ENCODE results near the gene OR3A1. TPM values are rescaled to one million over a fixed set of nuclear protein-coding genes. Genes with fewer than 3 reads are reported as not detected.

OR3A1 gene
- total and polyA plus RNA-seq, 2 of the 8 experiments (the other 6 are each of a cell fraction or from before 2014, with no cell fraction given), result not detected

GRCh38 chr17:3335876-3336275 lies 37.7 kb upstream of the OR3A1 start:
- no peak overlapping the region for H4K91ac ChIP-seq (replicated peaks; ENCODE audit: insufficient read length, low read length)
- no peak overlapping the region for H3K14ac ChIP-seq (ENCODE audit: insufficient read length)
- H3K36me3 ChIP-seq (ENCODE audit: control insufficient read depth in 2 of 4, insufficient read depth in 4 of 4, low read length in 3 of 4), result no peaks in the 10 kb centered on the region
- no peak overlapping the region for H3K4me3 ChIP-seq (ENCODE audit: extremely low read depth in 1 of 4, insufficient read depth in 2 of 4, low read depth in 3 of 4, low read length in 4 of 4)
- POLR2A ChIA-PET (ENCODE audit: partially characterized antibody), result no interaction called here
- no peak overlapping the region for H3K27ac ChIP-seq (ENCODE audit: low read depth, low read length)
- H2BK12ac ChIP-seq (ENCODE audit: low read depth, low read length), result no peak overlapping the region
- H3K27me3 ChIP-seq (replicated peaks in 1 of 4; ENCODE audit: control insufficient read depth in 3 of 4, extremely low read depth in 1 of 4, insufficient read depth in 3 of 4, low read length in 3 of 4), result no peaks in the 10 kb centered on the region
- DNase-seq (ENCODE audit: low read depth in 1 of 2, low spot score in 2 of 2), result no peak
- H3K23me2 ChIP-seq (ENCODE audit: low read depth, low read length), result no peaks in the 10 kb centered on the region
- H3K9me3 ChIP-seq (ENCODE audit: insufficient read depth in 2 of 2, low read depth in 1 of 2, low read length in 1 of 2), result peaks cover 0 to 20% of the 10 kb centered on the region in 2 experiments; a peak in 2 of 4 replicates
- H2AFZ ChIP-seq (ENCODE audit: low read length), result no peak overlapping the region
- H4K5ac ChIP-seq (ENCODE audit: insufficient read length, low read depth, low read length), result no peak overlapping the region
- H4K20me1 ChIP-seq (replicated peaks in 1 of 2; ENCODE audit: control insufficient read depth in 1 of 2, insufficient read depth in 2 of 2, low read length in 2 of 2), result no peaks in the 10 kb centered on the region
- no peak overlapping the region for H2BK120ac ChIP-seq (replicated peaks; ENCODE audit: low read depth, low read length)
- no peak overlapping the region for H3K4me2 ChIP-seq (ENCODE audit: insufficient read depth in 1 of 2, low read depth in 2 of 2, low read length in 2 of 2)
- no peak for FAIRE-seq
- H4K8ac ChIP-seq (ENCODE audit: extremely low read depth, insufficient read depth, low read length), result no peak overlapping the region
- WGBS, 2 experiments (ENCODE audit: extremely low coverage in 1 of 2, insufficient coverage in 1 of 2, insufficient read length in 1 of 2, insufficient replicate concordance in 2 of 2, low coverage in 1 of 2, low lambda C conversion rate in 2 of 2, missing lambda C conversion rate in 1 of 2), result 84% methylated on average over 4 of the region's 4 CpGs; no CpG with 5 or more reads in 1 of the 2 experiments
- no peak overlapping the region for H3K56ac ChIP-seq (replicated peaks; ENCODE audit: insufficient read length, low read depth, low read length)
- H3K23ac ChIP-seq (ENCODE audit: insufficient read length), result no peak overlapping the region
- H3K4ac ChIP-seq (replicated peaks; ENCODE audit: insufficient read length, low read depth, low read length), result no peak overlapping the region
- CTCF ChIA-PET (ENCODE audit: partially characterized antibody), result no interaction called here
- H2AK5ac ChIP-seq (ENCODE audit: low read depth, low read length), result no peak overlapping the region
- H3K79me1 ChIP-seq (ENCODE audit: low read depth, low read length), result no peaks in the 10 kb centered on the region
- TF ChIP-seq RAD21 (IDR thresholded peaks at IDR 0.05 in 1 of 2, conservative IDR thresholded peaks at IDR 0.05 in 1 of 2; ENCODE audit: low read depth in 2 of 2, low read length in 2 of 2) (peak; percentile 36 to 45; a peak in 3 of 4 replicates), USF2 (IDR thresholded peaks at IDR 0.05; ENCODE audit: low read length) (no peak), PHF8 (conservative IDR thresholded peaks at IDR 0.05; ENCODE audit: low read depth, low read length) (no peak), CEBPB (IDR thresholded peaks at IDR 0.05; ENCODE audit: low read depth, low read length) (no peak), CTCF (IDR thresholded peaks at IDR 0.05; ENCODE audit: control extremely low read depth in 1 of 3, insufficient read depth in 1 of 3, low read depth in 1 of 3, low read length in 3 of 3) (peak; percentile 5 to 34 (median 6); a peak in 3 of 4 replicates), SRF (IDR thresholded peaks at IDR 0.05; ENCODE audit: low read depth, low read length) (no peak), NRF1 (IDR thresholded peaks at IDR 0.05; ENCODE audit: low read depth, low read length) (no peak), KDM1A (IDR thresholded peaks at IDR 0.05; ENCODE audit: borderline replicate concordance, low read length) (no peak)
- H3K9ac ChIP-seq (replicated peaks in 1 of 4; ENCODE audit: extremely low read depth in 1 of 4, low read depth in 3 of 4, low read length in 3 of 4), result no peak overlapping the region
- no peak overlapping the region for H2BK20ac ChIP-seq (ENCODE audit: low read length)
- no peaks in the 10 kb centered on the region for H3K4me1 ChIP-seq (replicated peaks in 1 of 4; ENCODE audit: control insufficient read depth in 3 of 4, insufficient read depth in 4 of 4, low read length in 3 of 4)
- H2BK15ac ChIP-seq (ENCODE audit: low read length), result no peak overlapping the region
- H3K79me2 ChIP-seq (ENCODE audit: control insufficient read depth in 1 of 2, insufficient read depth in 2 of 2, low read length in 2 of 2), result no peaks in the 10 kb centered on the region
- no peak overlapping the region for H2BK5ac ChIP-seq (ENCODE audit: low read depth, low read length)
- no peak overlapping the region for H3K18ac ChIP-seq (ENCODE audit: extremely low read depth, low read length)

Data from H1 (cell line).